Measurements from ENCODE around the gene CEP120.
"Not testable (repeated sequence)": the region's sequence is repeated elsewhere in the genome, so short reads cannot be mapped to it uniquely, and the experiment has no call there.

The CEP120 gene

GRCh38 chr5:123351240-123351639 lies 72.0 kb downstream of the CEP120 start:
- Histone ChIP-seq H3K9me3 (ENCODE audit: control insufficient read depth, low read length) (peaks cover 5% of the 10 kb centered on the region), H3K36me3 (ENCODE audit: control insufficient read depth, insufficient read depth, low read length, severe bottlenecking) (peaks cover 3% of the 10 kb centered on the region), H3K4me1 (ENCODE audit: control insufficient read depth, insufficient read depth, low read length) (no peaks in the 10 kb centered on the region), H3K9ac (ENCODE audit: low read length) (no peak overlapping the region), H3K27me3 (replicated peaks; ENCODE audit: control insufficient read depth, insufficient read depth, low read length) (no peaks in the 10 kb centered on the region), H3K4me3 (ENCODE audit: low read length) (no peak overlapping the region)
- no peak for DNase-seq (ENCODE audit: low read depth)

- Histone ChIP-seq H3K27me3 (replicated peaks; ENCODE audit: control insufficient read depth, insufficient read depth, low read length) (no peaks in the 10 kb centered on the region), H3K4me1 (ENCODE audit: control insufficient read depth, insufficient read depth, low read length) (no peaks in the 10 kb centered on the region), H3K9me3 (ENCODE audit: control insufficient read depth, low read length) (peaks cover 5% of the 10 kb centered on the region), H3K36me3 (ENCODE audit: control insufficient read depth, insufficient read depth, low read length, severe bottlenecking) (peaks cover 3% of the 10 kb centered on the region), H3K9ac (ENCODE audit: low read length) (no peak overlapping the region), H3K4me3 (ENCODE audit: low read length) (no peak overlapping the region)
- peak; percentile 18 for DNase-seq (ENCODE audit: low read depth)
Measured at GRCh38 chr5:123350742-123351141, 72.5 kb downstream of the CEP120 start.

DNA sequence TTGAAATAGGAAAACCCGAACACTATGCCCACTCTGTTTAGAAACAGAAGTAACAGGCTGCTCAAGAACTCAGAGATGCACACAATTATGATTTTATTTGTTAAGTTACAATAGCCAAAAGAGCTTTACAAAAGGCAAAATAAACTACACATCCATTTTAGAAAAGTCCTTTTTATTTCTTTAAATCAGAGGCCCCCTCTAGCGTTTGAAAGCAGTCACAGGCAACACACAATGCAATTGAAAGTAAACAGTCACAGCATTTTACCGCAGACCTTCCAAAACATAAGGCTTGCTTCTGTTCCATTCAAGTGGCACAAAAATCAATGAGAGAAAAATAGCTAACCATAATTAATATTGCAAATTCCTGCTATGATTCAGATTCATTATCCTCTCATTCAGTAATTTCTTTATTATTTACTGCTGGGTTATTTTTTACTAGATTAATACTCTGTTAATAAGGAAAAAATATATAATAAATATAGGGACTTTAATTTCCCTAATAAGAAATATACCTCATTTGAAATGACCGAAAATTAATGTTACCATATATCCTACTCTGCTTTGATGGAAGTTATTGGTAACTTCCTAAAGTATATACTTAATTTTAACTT lies 78.3 kb downstream of the CEP120 start:
- Histone ChIP-seq H3K4me3 (ENCODE audit: low read length) (no peak overlapping the region), H3K9ac (ENCODE audit: low read length) (no peak overlapping the region), H3K9me3 (ENCODE audit: control insufficient read depth, low read length) (no peaks in the 10 kb centered on the region), H3K36me3 (ENCODE audit: control insufficient read depth, insufficient read depth, low read length, severe bottlenecking) (peaks cover 2% of the 10 kb centered on the region), H3K27me3 (replicated peaks; ENCODE audit: control insufficient read depth, insufficient read depth, low read length) (no peaks in the 10 kb centered on the region), H3K4me1 (ENCODE audit: control insufficient read depth, insufficient read depth, low read length) (no peaks in the 10 kb centered on the region)
- peak; percentile 84 for DNase-seq (ENCODE audit: low read depth)

GRCh38 chr5:123340928-123341327 lies 82.3 kb downstream of the CEP120 start:
- Histone ChIP-seq H3K9ac (ENCODE audit: low read length) (no peak overlapping the region), H3K36me3 (ENCODE audit: control insufficient read depth, insufficient read depth, low read length, severe bottlenecking) (no peaks in the 10 kb centered on the region), H3K4me3 (ENCODE audit: low read length) (no peak overlapping the region), H3K27me3 (replicated peaks; ENCODE audit: control insufficient read depth, insufficient read depth, low read length) (no peaks in the 10 kb centered on the region), H3K4me1 (ENCODE audit: control insufficient read depth, insufficient read depth, low read length) (no peaks in the 10 kb centered on the region), H3K9me3 (ENCODE audit: control insufficient read depth, low read length) (no peaks in the 10 kb centered on the region)
- no peak for DNase-seq (ENCODE audit: low read depth)

GRCh38 chr5:123308377-123308776 lies 114.8 kb downstream of the CEP120 start:
- not testable (repeated sequence) for H3K9me3 ChIP-seq (ENCODE audit: control insufficient read depth, low read length); DNase-seq (ENCODE audit: low read depth)

DNA sequence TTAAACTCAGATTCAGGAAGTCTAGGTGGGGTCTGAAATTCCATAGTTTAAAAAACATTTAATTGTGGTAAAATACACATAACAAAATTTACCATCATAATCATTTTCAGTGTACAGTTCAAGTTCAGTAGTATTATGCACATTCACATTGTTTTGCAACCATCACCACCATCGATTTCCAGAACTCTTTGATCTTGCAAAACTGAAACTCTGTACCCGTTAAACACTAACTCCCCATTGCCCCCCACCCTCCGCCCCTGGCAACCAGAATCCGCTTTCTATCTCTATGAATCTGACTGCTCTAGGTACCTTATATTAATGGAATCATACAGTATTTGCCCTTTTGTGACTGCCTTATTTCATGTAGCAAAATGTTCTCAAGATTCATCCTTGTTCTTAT lies 117.5 kb downstream of the CEP120 start:
- H3K27me3 ChIP-seq (replicated peaks; ENCODE audit: control insufficient read depth, insufficient read depth, low read length), result peaks cover 3% of the 10 kb centered on the region
- H3K36me3 ChIP-seq (ENCODE audit: control insufficient read depth, insufficient read depth, low read length, severe bottlenecking), result no peaks in the 10 kb centered on the region
- no peaks in the 10 kb centered on the region for H3K9me3 ChIP-seq (ENCODE audit: control insufficient read depth, low read length)
- no peak for DNase-seq (ENCODE audit: low read depth)
- no peak overlapping the region for H3K9ac ChIP-seq (ENCODE audit: low read length)
- H3K4me3 ChIP-seq (ENCODE audit: low read length), result no peak overlapping the region
- H3K4me1 ChIP-seq (ENCODE audit: control insufficient read depth, insufficient read depth, low read length), result no peaks in the 10 kb centered on the region

More at GRCh38 chr5:123308377-123308776, 114.8 kb downstream of the CEP120 start:
- not testable (repeated sequence) for H3K4me1 ChIP-seq (ENCODE audit: control insufficient read depth, insufficient read depth, low read length); H3K36me3 ChIP-seq (ENCODE audit: control insufficient read depth, insufficient read depth, low read length, severe bottlenecking); H3K27me3 ChIP-seq (replicated peaks; ENCODE audit: control insufficient read depth, insufficient read depth, low read length); H3K9ac ChIP-seq (ENCODE audit: low read length); H3K4me3 ChIP-seq (ENCODE audit: low read length)

GRCh38 chr5:123304777-123305316 lies 118.4 kb downstream of the CEP120 start:
- no peak for DNase-seq (ENCODE audit: low read depth)
- no peaks in the 10 kb centered on the region for H3K4me1 ChIP-seq (ENCODE audit: control insufficient read depth, insufficient read depth, low read length)

DNA sequence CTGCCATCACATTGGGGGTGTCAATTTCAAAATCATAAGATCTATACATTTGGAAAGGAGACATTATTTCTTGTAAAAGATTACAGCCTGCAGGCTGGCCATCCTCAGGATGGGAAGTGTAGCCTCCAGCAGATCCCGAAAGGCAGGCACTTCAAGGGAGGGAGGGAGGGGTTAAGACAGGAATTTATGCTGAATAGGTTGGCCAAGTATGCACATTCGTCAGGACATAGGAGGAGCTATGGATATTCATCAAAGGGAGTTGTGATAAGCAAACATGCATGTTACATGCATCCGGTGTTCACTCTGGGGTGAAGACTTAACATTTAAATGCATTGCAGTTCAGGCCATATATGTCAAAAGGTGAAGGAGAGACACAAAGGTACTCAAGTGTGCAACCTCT lies 119.4 kb downstream of the CEP120 start:
- H3K4me1 ChIP-seq (ENCODE audit: control insufficient read depth, insufficient read depth, low read length), result no peaks in the 10 kb centered on the region
- DNase-seq (ENCODE audit: low read depth), result no peak
- no peak overlapping the region for H3K4me3 ChIP-seq (ENCODE audit: low read length)
- peaks cover 3% of the 10 kb centered on the region for H3K27me3 ChIP-seq (replicated peaks; ENCODE audit: control insufficient read depth, insufficient read depth, low read length)
- H3K36me3 ChIP-seq (ENCODE audit: control insufficient read depth, insufficient read depth, low read length, severe bottlenecking), result no peaks in the 10 kb centered on the region
- H3K9ac ChIP-seq (ENCODE audit: low read length), result no peak overlapping the region
- H3K9me3 ChIP-seq (ENCODE audit: control insufficient read depth, low read length), result peaks cover 11% of the 10 kb centered on the region

More at GRCh38 chr5:123304777-123305316, 118.4 kb downstream of the CEP120 start:
- H3K9me3 ChIP-seq (ENCODE audit: control insufficient read depth, low read length), result peaks cover 6% of the 10 kb centered on the region
- no peak overlapping the region for H3K9ac ChIP-seq (ENCODE audit: low read length)
- H3K27me3 ChIP-seq (replicated peaks; ENCODE audit: control insufficient read depth, insufficient read depth, low read length), result peaks cover 3% of the 10 kb centered on the region
- H3K4me3 ChIP-seq (ENCODE audit: low read length), result no peak overlapping the region
- no peaks in the 10 kb centered on the region for H3K36me3 ChIP-seq (ENCODE audit: control insufficient read depth, insufficient read depth, low read length, severe bottlenecking)

DNA sequence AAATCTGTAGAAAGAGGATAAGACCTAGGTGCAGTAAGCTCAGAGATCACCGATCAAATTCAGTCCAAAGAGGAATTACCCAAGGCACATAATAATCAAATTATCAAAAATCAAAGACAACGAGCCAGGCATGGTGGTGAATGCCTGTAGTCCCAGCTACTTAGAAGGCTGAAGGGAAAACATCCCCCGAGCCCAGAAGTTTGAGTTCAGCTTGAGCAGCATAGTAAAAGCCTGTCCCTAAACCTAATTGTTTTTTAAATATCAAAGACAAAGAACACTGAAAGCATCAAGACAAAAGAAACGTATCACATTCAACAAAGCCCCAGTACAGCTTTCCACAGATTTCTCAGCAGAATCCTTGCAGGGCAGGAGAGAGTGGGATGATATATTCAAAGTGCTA lies 122.9 kb downstream of the CEP120 start:
- no peak for DNase-seq (ENCODE audit: low read depth)
- Histone ChIP-seq H3K4me3 (ENCODE audit: low read length) (no peak overlapping the region), H3K9me3 (ENCODE audit: control insufficient read depth, low read length) (peaks cover 19% of the 10 kb centered on the region), H3K4me1 (ENCODE audit: control insufficient read depth, insufficient read depth, low read length) (no peaks in the 10 kb centered on the region), H3K9ac (ENCODE audit: low read length) (no peak overlapping the region), H3K27me3 (replicated peaks; ENCODE audit: control insufficient read depth, insufficient read depth, low read length) (no peaks in the 10 kb centered on the region), H3K36me3 (ENCODE audit: control insufficient read depth, insufficient read depth, low read length, severe bottlenecking) (no peaks in the 10 kb centered on the region)

DNA sequence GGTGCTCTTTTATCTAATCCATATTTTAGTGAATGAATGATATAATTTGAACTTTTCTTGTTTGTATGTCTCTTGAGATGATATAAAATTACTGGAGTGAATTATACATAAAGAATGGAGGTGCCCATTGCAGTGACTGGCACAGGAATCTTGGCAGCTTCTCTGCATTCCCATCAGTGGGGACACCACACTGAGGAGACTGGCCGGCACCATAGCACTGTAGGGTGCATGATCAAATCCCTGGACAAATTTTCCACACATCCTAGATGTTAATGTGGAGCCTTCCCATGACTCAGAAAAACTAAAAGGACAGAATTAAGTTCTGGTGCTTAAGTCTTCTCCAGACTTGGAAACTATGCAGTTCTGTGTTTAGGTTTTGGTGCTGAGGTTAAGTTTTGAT lies 124.1 kb downstream of the CEP120 start:
- no peak for DNase-seq (ENCODE audit: low read depth)
- H3K4me3 ChIP-seq (ENCODE audit: low read length), result no peak overlapping the region
- H3K9me3 ChIP-seq (ENCODE audit: control insufficient read depth, low read length), result peaks cover 19% of the 10 kb centered on the region
- no peak overlapping the region for H3K9ac ChIP-seq (ENCODE audit: low read length)
- no peaks in the 10 kb centered on the region for H3K36me3 ChIP-seq (ENCODE audit: control insufficient read depth, insufficient read depth, low read length, severe bottlenecking)
- H3K27me3 ChIP-seq (replicated peaks; ENCODE audit: control insufficient read depth, insufficient read depth, low read length), result no peaks in the 10 kb centered on the region
- no peaks in the 10 kb centered on the region for H3K4me1 ChIP-seq (ENCODE audit: control insufficient read depth, insufficient read depth, low read length)

- Histone ChIP-seq H3K4me1 (ENCODE audit: control insufficient read depth, insufficient read depth, low read length) (no peaks in the 10 kb centered on the region), H3K27me3 (replicated peaks; ENCODE audit: control insufficient read depth, insufficient read depth, low read length) (no peaks in the 10 kb centered on the region), H3K36me3 (ENCODE audit: control insufficient read depth, insufficient read depth, low read length, severe bottlenecking) (no peaks in the 10 kb centered on the region), H3K9me3 (ENCODE audit: control insufficient read depth, low read length) (peaks cover 19% of the 10 kb centered on the region), H3K9ac (ENCODE audit: low read length) (no peak overlapping the region), H3K4me3 (ENCODE audit: low read length) (no peak overlapping the region)
- no peak for DNase-seq (ENCODE audit: low read depth)
Measured at GRCh38 chr5:123298335-123299030, 124.7 kb downstream of the CEP120 start.

Data from adipocyte (in vitro differentiated cells).